PC-3 (cell line): ENCODE data around the gene AVPI1. TPM values are rescaled to one million over a fixed set of nuclear protein-coding genes. Genes with fewer than 3 reads are reported as not detected.
A peak's percentile ranks its signal among the peaks of the same experiment; 100 is the strongest.
"Not testable (repeated sequence)": the region's sequence is repeated elsewhere in the genome, so short reads cannot be mapped to it uniquely, and the experiment has no call there.

ENCODE experiments used
- ATAC-seq: fragments of 200-7000 bp; cut with Tn5 transposase; 2 replicates; pipeline ENCODE4 v1.9.1; 2020; ENCODE audit warnings: mild to moderate bottlenecking, moderate library complexity
- BruUV-seq: library from RNA; stranded (reverse); fragments of 400-500 nt; replicated peaks from 2 replicates; lab custom pipeline; 2021; lab: Mats Ljungman, UMichigan
- CTCF ChIA-PET: fragments of 300-600 bp; sonication (Branson Sonifier 250); formaldehyde crosslinking; loops from one replicate; lab custom pipeline; 2022; ENCODE audit warnings: antibody characterized with exemption; lab: Charles Lee
- POLR2A ChIA-PET: fragments of 300-600 bp; sonication (Branson Sonifier 250); formaldehyde crosslinking; loops from one replicate; lab custom pipeline; 2022; ENCODE audit warnings: antibody characterized with exemption; ENCODE audit not compliant: unreplicated experiment; lab: Charles Lee
- DNase-seq: peaks from one replicate; pipeline ENCODE4 v3.0.0-alpha.2; 2015
- H2AFZ ChIP-seq: fragments of 300-600 bp; sonication (generic); 2 replicates; pipeline ENCODE4 v1.6.0; 2016; ENCODE audit warnings: antibody characterized with exemption, low read length
- H3F3A ChIP-seq: fragments of 300-600 bp; sonication (generic); one replicate; pipeline ENCODE4 v1.6.0; 2017; ENCODE audit warnings: antibody characterized with exemption, low read length, control low read depth, mild to moderate bottlenecking; ENCODE audit not compliant: unreplicated experiment
- H3K27ac ChIP-seq: fragments of 300-600 bp; sonication (generic); 2 replicates; pipeline ENCODE4 v1.5.1; 2016; ENCODE audit warnings: mild to moderate bottlenecking, low read length
- H3K27me3 ChIP-seq: fragments of 300-600 bp; sonication (generic); 2 replicates; pipeline ENCODE4 v1.6.1; 2016; ENCODE audit warnings: low read length, mixed read lengths
- H3K36me3 ChIP-seq: fragments of 300-600 bp; sonication (generic); 2 replicates; pipeline ENCODE4 v1.6.1; 2016; ENCODE audit warnings: low read depth, mixed run types, low read length, mixed read lengths
- H3K4me1 ChIP-seq: fragments of 300-600 bp; sonication (generic); 2 replicates; pipeline ENCODE4 v1.5.1; 2016; ENCODE audit warnings: low read length; ENCODE audit not compliant: insufficient read depth
- H3K4me2 ChIP-seq: fragments of 300-600 bp; sonication (generic); 2 replicates; pipeline ENCODE4 v1.6.0; 2016; ENCODE audit warnings: low read length
- H3K4me3 ChIP-seq: fragments of 300-600 bp; sonication (generic); 2 replicates; pipeline ENCODE4 v1.5.1; 2016; ENCODE audit warnings: mild to moderate bottlenecking, low read length, mixed read lengths
- H3K79me2 ChIP-seq: fragments of 300-600 bp; sonication (generic); 2 replicates; pipeline ENCODE4 v1.6.1; 2017; ENCODE audit warnings: low read length, mixed read lengths
- H3K9ac ChIP-seq: fragments of 300-600 bp; sonication (generic); 2 replicates; pipeline ENCODE4 v1.6.0; 2016; ENCODE audit warnings: mild to moderate bottlenecking, low read length
- H3K9me2 ChIP-seq: fragments of 300-600 bp; sonication (generic); replicated peaks from 2 replicates; pipeline ENCODE4 v1.6.1; 2016; ENCODE audit warnings: mixed run types, low read length, mixed read lengths
- H3K9me3 ChIP-seq: fragments of 300-600 bp; sonication (generic); 2 replicates; pipeline ENCODE4 v1.6.1; 2016; ENCODE audit warnings: low read length, mixed read lengths
- H4K20me1 ChIP-seq: fragments of 300-600 bp; sonication (generic); 2 replicates; pipeline ENCODE4 v1.6.1; 2016; ENCODE audit warnings: low read length, mixed read lengths
- EZH2 ChIP-seq: fragments of 300-600 bp; sonication (generic); IDR thresholded peaks from one replicate; pipeline ENCODE4 v1.6.1; 2017; ENCODE audit warnings: antibody characterized with exemption, mild to moderate bottlenecking, low read length; ENCODE audit not compliant: unreplicated experiment
- EZH2phosphoT487 ChIP-seq: fragments of 300-600 bp; sonication (generic); IDR thresholded peaks from 2 replicates; pipeline ENCODE4 v1.6.1; 2018; ENCODE audit warnings: mild to moderate bottlenecking, antibody characterized with exemption, low read length, borderline replicate concordance
- intact Hi-C: fragments of 100-400 bp; cut with micrococcal nuclease; formaldehyde crosslinking; loops from 2 replicates; pipeline ENCODE4 v1.9.0; 2023
- total RNA-seq: library from RNA; depleted of rRNA; stranded (reverse); fragments of >200 nt; gene quantifications from 2 replicates; pipeline ENCODE4 v1.2.3, GENCODE V29; 2014
- TF ChIP-seq, protein P1 (sequence below): fragments of 300-600 bp; sonication (generic); conservative IDR thresholded peaks from 2 replicates; pipeline ENCODE4 v1.5.1; 2017; ENCODE audit warnings: antibody characterized with exemption, low read depth, mild to moderate bottlenecking, low read length

Gene AVPI1
- total RNA-seq, 1 experiment from 2014 or later: 44.5 TPM

GRCh38 chr10:97685395-97685958, 1.6 kb downstream of the AVPI1 start:
- Histone ChIP-seq H3K4me2 (peak overlapping the region; percentile 92), H3K36me3 (no peaks in the 10 kb centered on the region), H3K4me3 (peak overlapping the region; percentile 92), H3K4me1 (peaks cover 59% of the 10 kb centered on the region), H4K20me1 (peaks cover 28% of the 10 kb centered on the region), H3F3A (no peaks in the 10 kb centered on the region), H3K27ac (no peak overlapping the region), H2AFZ (no peak overlapping the region), H3K9ac (peak overlapping the region; percentile 86; the same call in 1 of the 2 replicates), H3K9me2 (no peaks in the 10 kb centered on the region), H3K9me3 (no peaks in the 10 kb centered on the region), H3K79me2 (peaks cover 46% of the 10 kb centered on the region), H3K27me3 (no peaks in the 10 kb centered on the region)
- TF ChIP-seq EZH2phosphoT487 (no peak), EZH2 (no peak)
- TF ChIP-seq, protein P1, sequence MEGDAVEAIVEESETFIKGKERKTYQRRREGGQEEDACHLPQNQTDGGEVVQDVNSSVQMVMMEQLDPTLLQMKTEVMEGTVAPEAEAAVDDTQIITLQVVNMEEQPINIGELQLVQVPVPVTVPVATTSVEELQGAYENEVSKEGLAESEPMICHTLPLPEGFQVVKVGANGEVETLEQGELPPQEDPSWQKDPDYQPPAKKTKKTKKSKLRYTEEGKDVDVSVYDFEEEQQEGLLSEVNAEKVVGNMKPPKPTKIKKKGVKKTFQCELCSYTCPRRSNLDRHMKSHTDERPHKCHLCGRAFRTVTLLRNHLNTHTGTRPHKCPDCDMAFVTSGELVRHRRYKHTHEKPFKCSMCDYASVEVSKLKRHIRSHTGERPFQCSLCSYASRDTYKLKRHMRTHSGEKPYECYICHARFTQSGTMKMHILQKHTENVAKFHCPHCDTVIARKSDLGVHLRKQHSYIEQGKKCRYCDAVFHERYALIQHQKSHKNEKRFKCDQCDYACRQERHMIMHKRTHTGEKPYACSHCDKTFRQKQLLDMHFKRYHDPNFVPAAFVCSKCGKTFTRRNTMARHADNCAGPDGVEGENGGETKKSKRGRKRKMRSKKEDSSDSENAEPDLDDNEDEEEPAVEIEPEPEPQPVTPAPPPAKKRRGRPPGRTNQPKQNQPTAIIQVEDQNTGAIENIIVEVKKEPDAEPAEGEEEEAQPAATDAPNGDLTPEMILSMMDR: no peak
- BruUV-seq: no TSS peak
- ChIA-PET POLR2A (no interaction called here), CTCF (interaction anchor here (0.6 kb wide), 1 partner anchor 52 kb away, joined by 3 read pairs; the partner anchor contains the start of gene ZFYVE27)
- DNase-seq (peak; percentile 27), ATAC-seq (no peak)
- intact Hi-C loops: loop anchor here (5.0 kb wide), 1 partner anchor 38 kb away; no protein-coding TSS in a partner anchor

- Histone ChIP-seq H3K9me2 (no peaks in the 10 kb centered on the region), H2AFZ (no peak overlapping the region), H3F3A (no peaks in the 10 kb centered on the region), H3K36me3 (no peaks in the 10 kb centered on the region), H3K4me2 (peak overlapping the region; percentile 92), H3K27me3 (no peaks in the 10 kb centered on the region), H3K27ac (no peak overlapping the region), H3K79me2 (peaks cover 50% of the 10 kb centered on the region), H3K4me3 (peak overlapping the region; percentile 92), H3K9ac (no peak overlapping the region), H3K9me3 (no peaks in the 10 kb centered on the region), H4K20me1 (peaks cover 28% of the 10 kb centered on the region), H3K4me1 (peaks cover 54% of the 10 kb centered on the region)
- TF ChIP-seq EZH2phosphoT487: no peak
- TF ChIP-seq, protein P1: no peak
- TF ChIP-seq EZH2: no peak
- BruUV-seq: no TSS peak
- intact Hi-C loops: loop anchor here (5.0 kb wide), 1 partner anchor 38 kb away; no protein-coding TSS in a partner anchor
- ATAC-seq (no peak), DNase-seq (peak; percentile 31)
- ChIA-PET POLR2A (no interaction called here), CTCF (interaction anchor here (0.6 kb wide), 1 partner anchor 52 kb away, joined by 3 read pairs; the partner anchor contains the start of gene ZFYVE27)
Observed at GRCh38 chr10:97684866-97685394, 2.1 kb downstream of the AVPI1 start.

DNA sequence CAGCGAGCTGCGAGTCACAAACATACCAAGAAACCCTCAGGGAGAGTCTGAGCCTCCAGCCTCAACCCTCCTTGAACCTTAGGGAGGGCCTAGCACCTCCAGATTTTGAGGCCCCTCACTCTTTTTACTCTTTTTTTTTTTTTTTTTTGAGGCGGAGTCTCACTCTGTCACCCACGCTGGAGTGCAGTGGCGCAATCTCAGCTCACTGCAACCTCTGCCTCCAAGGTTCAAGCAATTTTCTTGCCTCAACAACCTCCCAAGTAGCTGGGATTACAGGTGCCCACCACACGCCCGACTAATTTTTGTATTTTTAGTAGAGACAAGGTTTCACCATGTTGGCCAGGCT, 2.7 kb downstream of the AVPI1 start:
- H3K36me3 ChIP-seq, DNase-seq, POLR2A ChIA-PET, H3K27me3 ChIP-seq, intact Hi-C loops, H3F3A ChIP-seq, H3K9me2 ChIP-seq, H3K9ac ChIP-seq, ATAC-seq, BruUV-seq, H2AFZ ChIP-seq, H3K9me3 ChIP-seq: not testable (repeated sequence)
- peaks cover 28% of the 10 kb centered on the region for H4K20me1 ChIP-seq
- peaks cover 48% of the 10 kb centered on the region for H3K4me1 ChIP-seq
- peak overlapping the region; percentile 92 for H3K4me2 ChIP-seq
- peak overlapping the region; percentile 92 for H3K4me3 ChIP-seq
- CTCF ChIA-PET: interaction anchor here (1.1 kb wide), 1 partner anchor 17 kb away, joined by 3 read pairs; no protein-coding TSS in a partner anchor
- H3K27ac ChIP-seq: 0 out of 2 replicates have a peak overlapping the region, but pooled peaks have one; percentile 7
- H3K79me2 ChIP-seq: peaks cover 50% of the 10 kb centered on the region
